ENCODE data around the gene PTPRN2.

The PTPRN2 gene

GRCh38 chr7:158602905-158603772 lies 15.5 kb upstream of the PTPRN2 start:
- H3K4me3 ChIP-seq (ENCODE audit: low read depth, low read length): no peak overlapping the region
- no peak for TF ChIP-seq CTCF (conservative IDR thresholded peaks at IDR 0.05; ENCODE audit: low read depth, low read length)
- DNase-seq (ENCODE audit: low read depth): peak; percentile 81

GRCh38 chr7:158602041-158602440 lies 14.4 kb upstream of the PTPRN2 start:
- no peak for DNase-seq (ENCODE audit: low read depth)
- no peak for TF ChIP-seq CTCF (conservative IDR thresholded peaks at IDR 0.05; ENCODE audit: low read depth, low read length)
- H3K4me3 ChIP-seq (ENCODE audit: low read depth, low read length): no peak overlapping the region

- DNase-seq (ENCODE audit: low read depth): no peak
- no peak overlapping the region for H3K4me3 ChIP-seq (ENCODE audit: low read depth, low read length)
- TF ChIP-seq CTCF (conservative IDR thresholded peaks at IDR 0.05; ENCODE audit: low read depth, low read length): no peak
Observed at GRCh38 chr7:158601090-158601489, 13.5 kb upstream of the PTPRN2 start.

- no peak for TF ChIP-seq CTCF (conservative IDR thresholded peaks at IDR 0.05; ENCODE audit: low read depth, low read length)
- H3K4me3 ChIP-seq (ENCODE audit: low read depth, low read length): no peak overlapping the region
- no peak for DNase-seq (ENCODE audit: low read depth)
Observed at GRCh38 chr7:158596745-158597144, 9.1 kb upstream of the PTPRN2 start.

GRCh38 chr7:158596309-158596708 lies 8.7 kb upstream of the PTPRN2 start:
- H3K4me3 ChIP-seq (ENCODE audit: low read depth, low read length): no peak overlapping the region
- TF ChIP-seq CTCF (conservative IDR thresholded peaks at IDR 0.05; ENCODE audit: low read depth, low read length): no peak
- no peak for DNase-seq (ENCODE audit: low read depth)

- TF ChIP-seq CTCF (conservative IDR thresholded peaks at IDR 0.05; ENCODE audit: low read depth, low read length): no peak
- DNase-seq (ENCODE audit: low read depth): peak; percentile 18
- no peak overlapping the region for H3K4me3 ChIP-seq (ENCODE audit: low read depth, low read length)
Observed at GRCh38 chr7:158595068-158595467, 7.4 kb upstream of the PTPRN2 start.

- no peak for DNase-seq (ENCODE audit: low read depth)
- TF ChIP-seq CTCF (conservative IDR thresholded peaks at IDR 0.05; ENCODE audit: low read depth, low read length): no peak
- H3K4me3 ChIP-seq (ENCODE audit: low read depth, low read length): no peak overlapping the region
Observed at GRCh38 chr7:158592541-158592940, 4.9 kb upstream of the PTPRN2 start.

All from choroid plexus epithelial cell (primary cell).